ENCODE data around the gene PDGFC.

Gene PDGFC

DNA sequence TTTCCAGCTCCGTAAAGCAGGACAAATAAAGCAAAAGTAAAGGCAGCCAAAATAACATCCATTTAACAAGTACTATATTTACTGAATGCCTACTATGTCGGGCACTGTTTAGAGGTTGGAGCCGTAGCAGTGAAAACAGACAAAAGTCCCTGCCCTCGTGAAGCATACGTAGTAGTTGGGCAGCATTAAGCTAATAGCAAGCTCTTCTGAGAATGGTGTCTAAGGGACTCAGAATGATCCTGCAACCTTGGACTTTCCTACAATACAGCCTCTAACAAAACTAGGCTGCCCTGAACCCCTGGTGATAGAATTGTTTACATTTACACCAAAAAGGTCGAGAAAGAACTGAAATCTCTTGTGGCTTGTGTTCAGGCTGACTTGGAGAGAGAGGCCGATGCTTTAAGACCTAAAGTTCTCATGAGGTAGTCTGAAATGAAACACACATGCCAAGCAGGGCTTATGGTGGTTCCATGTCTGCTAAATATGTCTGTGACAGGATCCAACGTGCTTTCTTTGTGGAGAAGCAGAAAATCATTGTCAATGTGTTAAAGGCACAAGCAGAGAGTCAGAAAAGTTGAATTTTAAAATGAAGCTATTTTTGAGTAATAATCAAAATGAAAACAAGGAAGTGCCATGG is 898 bp upstream of the PDGFC start:
- no peak for DNase-seq

DNA sequence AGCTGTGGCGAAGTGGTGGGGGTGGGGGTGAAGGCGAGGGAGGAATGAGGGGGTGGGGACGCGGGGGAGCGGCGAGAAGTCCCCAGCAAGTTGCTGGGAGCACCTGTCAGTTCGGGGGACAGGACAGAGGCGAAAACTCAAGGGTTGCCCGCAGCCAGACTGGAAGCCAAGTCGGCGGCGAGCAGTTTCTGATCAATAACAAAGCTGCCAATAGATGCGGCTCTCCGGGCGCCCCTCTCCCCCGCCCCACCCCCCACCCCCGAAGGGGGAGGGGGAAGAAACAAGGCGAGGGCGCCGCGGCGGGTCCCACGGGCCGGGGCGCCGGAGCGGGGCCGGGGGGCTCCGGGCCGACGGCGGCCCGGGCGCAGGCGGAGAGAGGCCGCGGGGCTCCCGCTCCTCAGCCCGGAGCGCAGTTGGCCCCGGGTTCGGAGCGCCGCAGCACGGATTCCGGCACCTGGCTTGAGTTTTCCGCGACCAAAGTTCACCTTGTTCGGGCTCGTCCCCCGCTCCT is 379 bp downstream of the PDGFC start:
- no peak for DNase-seq

GRCh38 chr4:156970501-156971164 is 966 bp downstream of the PDGFC start:
- no peak for DNase-seq

- DNase-seq: no peak
These were observed 1.7 kb downstream of the PDGFC start for GRCh38 chr4:156969911-156970310.

GRCh38 chr4:156969101-156969500 is 2.5 kb downstream of the PDGFC start:
- DNase-seq: no peak

DNA sequence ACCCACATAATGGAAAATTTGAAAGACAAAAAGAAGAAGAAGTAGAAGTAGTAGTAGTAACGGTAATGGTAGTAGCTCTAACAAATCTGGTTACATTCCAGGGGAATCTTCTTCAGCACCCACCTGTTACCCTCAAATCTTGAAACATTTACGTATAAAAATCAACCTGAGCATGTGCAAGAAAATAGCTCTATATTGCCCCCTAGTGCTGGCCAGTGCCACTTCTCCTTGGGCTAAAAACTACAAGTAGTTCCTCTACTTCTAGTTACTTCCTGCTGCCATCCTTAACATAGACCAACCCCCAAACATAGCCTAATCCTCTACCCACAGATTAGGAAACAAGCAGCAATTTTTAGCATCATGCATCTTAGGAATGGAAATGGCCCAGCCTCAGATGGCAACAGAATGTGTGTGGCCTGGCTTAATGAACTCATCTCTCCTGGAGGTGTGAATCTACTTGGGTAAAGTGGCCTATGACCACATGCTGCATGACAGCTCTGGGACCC is 3.1 kb downstream of the PDGFC start:
- DNase-seq: no peak

- DNase-seq: no peak
These were observed 4.8 kb downstream of the PDGFC start for GRCh38 chr4:156966836-156967235.

DNA sequence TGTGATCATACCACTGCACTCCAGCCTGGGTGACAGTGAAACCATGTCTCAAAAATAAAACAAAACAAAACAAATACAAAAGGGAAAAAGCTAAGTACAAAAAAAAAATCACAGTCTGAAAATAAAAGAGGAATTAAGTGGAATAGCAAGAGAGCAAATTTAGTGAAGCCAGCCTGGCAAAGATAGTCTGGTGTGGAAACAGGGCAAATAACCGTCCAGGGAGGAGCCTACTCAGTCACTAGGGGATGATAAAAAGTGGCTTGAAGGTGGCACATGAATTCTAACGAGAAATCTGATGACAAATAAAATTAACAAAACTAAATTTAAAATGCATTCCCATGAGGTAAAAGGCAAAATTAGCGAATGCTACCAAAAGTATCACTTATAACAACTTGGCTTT is 8.2 kb downstream of the PDGFC start:
- DNase-seq: no peak

- DNase-seq: no peak
These were observed 9.0 kb downstream of the PDGFC start for GRCh38 chr4:156962528-156962974.

GRCh38 chr4:156962058-156962358 is 9.6 kb downstream of the PDGFC start:
- DNase-seq: no peak

DNA sequence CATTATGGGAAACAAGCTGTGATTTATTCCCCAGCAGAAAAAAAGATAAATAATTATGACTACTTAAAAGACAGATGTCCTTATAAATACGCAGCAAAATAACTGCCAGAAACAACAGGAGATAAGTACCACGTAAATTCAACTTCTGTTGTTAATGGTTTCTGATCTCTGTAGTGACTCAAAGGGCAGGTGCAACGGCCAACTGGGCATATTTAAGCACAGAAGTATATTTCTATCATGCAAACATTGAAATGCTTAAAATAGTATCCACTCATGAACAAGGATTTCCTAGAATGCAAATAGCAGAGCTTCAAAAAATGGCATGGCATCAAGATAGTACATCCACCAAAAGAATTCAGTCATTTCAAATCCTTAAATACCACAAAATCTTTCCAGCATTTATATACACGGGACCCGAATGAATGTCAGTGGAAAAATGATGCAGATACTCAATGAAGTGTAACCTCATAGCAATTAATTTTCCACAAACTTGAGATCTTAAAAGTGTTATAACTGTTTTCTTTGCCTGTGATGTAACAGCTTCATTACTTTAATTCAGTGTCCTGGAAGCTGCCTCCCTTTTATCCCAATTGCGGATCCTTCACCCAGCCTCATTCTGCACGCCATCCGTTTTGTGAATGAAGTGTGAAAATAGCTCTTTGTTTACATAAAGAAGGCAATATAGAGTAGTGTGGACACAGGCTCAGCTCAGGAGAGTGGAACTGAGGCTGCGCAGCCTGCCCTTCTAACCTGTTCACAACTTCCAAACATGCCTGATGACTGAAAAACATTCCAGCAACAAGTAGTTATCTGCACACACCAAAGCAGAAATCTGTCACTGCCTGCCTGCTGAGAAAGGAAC is 10.2 kb downstream of the PDGFC start:
- no peak for DNase-seq

GRCh38 chr4:156959298-156959702 is 12.3 kb downstream of the PDGFC start:
- no peak for DNase-seq

DNA sequence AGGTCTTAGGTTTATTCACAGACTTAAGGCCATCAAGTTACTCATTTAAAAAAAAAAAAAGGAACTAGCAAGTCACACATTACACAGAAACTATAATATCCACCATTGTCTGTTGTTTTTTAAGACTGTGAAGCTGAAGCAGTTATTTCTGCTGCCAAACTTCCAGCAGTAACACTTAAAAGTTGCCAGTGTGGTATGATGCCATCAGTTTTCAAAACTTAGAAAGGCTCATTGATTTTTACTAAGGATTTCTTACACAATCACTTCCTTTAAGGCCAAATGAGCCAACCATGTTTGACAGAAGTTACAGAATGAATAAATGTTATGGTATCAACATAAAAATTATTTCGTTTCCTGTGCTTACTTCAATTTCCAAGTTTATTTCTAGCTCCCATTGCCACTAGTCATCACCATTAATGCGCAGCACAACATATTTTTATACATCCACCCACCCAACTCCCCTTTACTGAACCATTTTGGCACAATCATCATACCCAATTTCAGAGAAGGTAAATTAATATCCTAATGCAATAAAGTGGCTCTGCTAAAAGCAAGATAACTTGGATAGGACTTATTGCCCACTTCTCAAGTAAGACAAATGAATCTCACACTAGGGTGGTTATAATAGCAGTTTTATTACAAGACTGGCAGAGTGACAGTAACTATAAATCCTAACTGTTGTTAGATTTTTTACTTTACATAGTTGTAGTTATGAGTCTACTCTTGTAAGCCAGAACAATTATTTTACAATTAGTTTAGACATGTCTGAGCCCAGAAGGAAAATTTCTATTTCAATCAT is 13.1 kb downstream of the PDGFC start:
- DNase-seq: no peak

- DNase-seq: no peak
These were observed 14.0 kb downstream of the PDGFC start for GRCh38 chr4:156957556-156957955.

DNA sequence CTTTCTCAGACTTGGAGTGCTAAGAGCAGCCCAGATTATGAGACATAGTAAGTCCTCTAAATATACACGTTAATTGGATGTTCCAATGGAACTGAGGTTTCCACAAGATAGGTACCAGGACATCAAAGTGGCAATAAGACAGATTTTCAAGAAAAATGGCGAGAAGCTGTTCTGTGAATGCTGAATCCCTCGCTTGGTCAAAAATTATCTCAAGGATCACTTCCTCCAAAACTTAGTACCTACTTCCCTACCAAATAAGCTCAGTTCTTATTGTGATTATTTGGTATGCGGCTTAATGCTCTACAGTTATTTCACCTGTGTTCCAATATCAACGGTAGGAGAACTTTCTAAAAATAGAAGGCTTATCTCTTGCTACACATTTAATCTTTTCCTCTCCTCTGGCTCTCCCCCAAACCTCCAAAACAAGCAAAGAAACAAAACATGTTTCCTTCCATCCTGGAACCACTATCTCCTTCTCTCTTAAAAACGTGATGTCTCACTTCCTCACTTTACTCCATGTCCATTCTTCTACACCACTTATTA is 14.7 kb downstream of the PDGFC start:
- no peak for DNase-seq

DNA sequence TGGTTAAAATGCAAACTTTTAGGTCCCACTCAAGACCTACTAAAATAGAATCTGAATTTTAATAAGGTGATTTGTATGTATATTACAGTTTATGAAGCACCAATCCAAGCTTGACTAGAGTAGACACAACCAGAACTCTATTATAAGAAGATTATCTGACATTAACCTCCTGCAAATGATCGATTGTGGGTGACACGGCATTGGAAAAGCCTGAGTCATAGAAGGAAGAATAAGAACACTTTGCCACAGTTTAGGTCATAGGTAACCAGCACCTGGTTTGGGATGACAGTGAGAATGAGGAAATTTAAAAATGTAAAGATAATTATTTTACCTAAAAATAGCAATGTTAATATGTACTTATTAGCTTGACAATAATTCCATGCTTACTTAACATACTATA is 15.2 kb downstream of the PDGFC start:
- DNase-seq: no peak

DNA sequence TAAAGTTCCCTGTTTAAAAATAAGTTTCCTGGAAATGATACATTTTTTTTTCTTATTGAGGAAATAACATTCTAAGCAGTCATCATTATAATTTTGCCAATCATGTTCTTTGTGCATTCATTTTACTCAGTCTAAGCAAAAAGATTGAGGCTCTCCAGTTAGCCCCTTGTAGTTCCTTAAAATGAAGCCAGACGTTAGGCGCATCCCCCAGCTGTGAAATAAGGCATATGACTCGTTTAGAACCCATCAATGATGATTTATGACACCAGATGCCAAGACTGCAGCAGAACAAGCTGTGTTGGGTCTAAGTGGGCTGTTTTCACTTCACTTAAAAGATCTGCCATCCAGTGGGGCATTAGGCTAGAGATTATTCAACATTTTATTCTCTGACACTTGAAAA is 17.0 kb downstream of the PDGFC start:
- DNase-seq: no peak

DNA sequence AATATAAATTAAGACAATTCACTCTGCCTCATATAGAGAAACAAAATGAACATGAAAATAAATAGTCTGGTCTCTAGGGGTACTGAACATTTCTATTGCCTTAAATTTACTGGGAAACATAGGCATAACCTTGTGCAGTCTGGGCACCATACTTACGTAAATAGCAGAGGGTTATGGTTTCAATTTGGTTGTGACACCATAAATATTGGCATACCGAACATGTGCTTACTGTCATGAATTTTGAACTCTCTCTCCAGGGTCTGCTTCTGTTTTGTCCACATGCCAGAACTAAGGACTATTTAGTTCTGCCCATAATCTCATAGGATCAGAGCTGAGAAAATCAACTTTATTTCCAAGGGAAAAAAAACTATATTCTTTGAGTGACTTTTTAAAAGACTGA is 17.6 kb downstream of the PDGFC start:
- DNase-seq: no peak

- DNase-seq: no peak
These were observed 18.6 kb downstream of the PDGFC start for GRCh38 chr4:156953001-156953400.

- no peak for DNase-seq
These were observed 19.4 kb downstream of the PDGFC start for GRCh38 chr4:156952078-156952759.

DNA sequence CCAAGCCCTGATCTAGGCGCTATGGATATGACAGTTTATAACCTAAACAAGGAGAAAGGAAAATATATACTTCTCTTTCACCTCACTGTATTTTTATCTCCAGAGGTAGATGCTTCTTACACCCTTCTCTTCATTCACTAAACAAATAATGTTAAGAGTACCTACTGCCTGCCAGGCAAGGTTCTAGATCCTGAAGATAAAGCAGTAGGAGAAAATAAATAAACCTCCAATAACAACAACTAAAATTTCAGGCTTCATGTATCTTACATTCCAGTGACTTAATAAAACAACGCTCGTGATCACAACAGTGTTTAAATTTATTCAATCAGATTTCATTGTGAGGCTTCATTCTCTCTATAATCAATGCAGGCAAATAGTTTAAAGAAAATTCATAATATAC is 20.7 kb downstream of the PDGFC start:
- DNase-seq: no peak

DNA sequence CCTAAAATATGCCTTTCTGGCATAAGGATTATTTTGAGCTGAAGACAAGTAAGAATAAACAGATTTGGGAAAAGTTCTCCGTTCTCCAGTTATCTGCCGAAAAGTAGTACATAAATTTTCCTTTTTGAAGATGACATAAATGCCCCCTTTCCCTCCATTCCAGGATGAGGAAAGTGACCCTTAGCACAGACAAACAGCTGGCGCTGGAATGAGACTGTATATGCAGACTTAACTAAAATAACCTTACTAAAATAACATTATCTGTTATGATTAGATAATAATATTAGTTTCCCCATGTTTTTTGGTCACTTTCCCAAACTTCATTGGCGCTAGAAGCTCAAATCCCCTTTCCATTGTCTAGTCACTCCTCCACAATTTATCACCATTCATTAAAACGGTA is 21.5 kb downstream of the PDGFC start:
- DNase-seq: no peak
